ES-I3 (cell line): ENCODE measurements around the gene C6orf132.

Source experiments
- H3K36me3 ChIP-seq: 2 replicates; pipeline ENCODE4 v1.6.1; 2013; ENCODE audit warnings: mild to moderate bottlenecking, low read length, control low read depth, moderate library complexity; ENCODE audit not compliant: insufficient read depth
- H3K4me1 ChIP-seq: 2 replicates; pipeline ENCODE4 v1.6.1; 2013; ENCODE audit warnings: mild to moderate bottlenecking, control low read depth, low read length; ENCODE audit not compliant: insufficient read depth
- H3K9ac ChIP-seq: 2 replicates; pipeline ENCODE4 v1.6.1; 2013; ENCODE audit warnings: low read depth, mild to moderate bottlenecking, low read length, moderate library complexity
- H3K9me3 ChIP-seq: 2 replicates; pipeline ENCODE4 v1.6.1; 2013; ENCODE audit warnings: mild to moderate bottlenecking, low read length, moderate library complexity; ENCODE audit not compliant: control insufficient read depth, insufficient read depth

The C6orf132 gene

GRCh38 chr6:42075159-42075838 is 67.1 kb downstream of the C6orf132 start:
- no peaks in the 10 kb centered on the region for H3K9me3 ChIP-seq
- no peaks in the 10 kb centered on the region for H3K4me1 ChIP-seq
- no peak overlapping the region for H3K9ac ChIP-seq
- H3K36me3 ChIP-seq: peaks cover 3% of the 10 kb centered on the region; the same call in 1 of the 2 replicates

GRCh38 chr6:42073287-42073686 is 69.1 kb downstream of the C6orf132 start:
- H3K9me3 ChIP-seq: no peaks in the 10 kb centered on the region
- no peak overlapping the region for H3K9ac ChIP-seq
- H3K36me3 ChIP-seq: peaks cover 4% of the 10 kb centered on the region; the same call in 1 of the 2 replicates
- no peaks in the 10 kb centered on the region for H3K4me1 ChIP-seq

GRCh38 chr6:42071881-42072583 is 70.4 kb downstream of the C6orf132 start:
- no peaks in the 10 kb centered on the region for H3K9me3 ChIP-seq
- peaks cover 8% of the 10 kb centered on the region for H3K36me3 ChIP-seq
- no peaks in the 10 kb centered on the region for H3K4me1 ChIP-seq
- no peak overlapping the region for H3K9ac ChIP-seq

- Histone ChIP-seq H3K9me3 (no peaks in the 10 kb centered on the region), H3K9ac (no peak overlapping the region), H3K4me1 (no peaks in the 10 kb centered on the region), H3K36me3 (peaks cover 17% of the 10 kb centered on the region)
Observed at GRCh38 chr6:42068872-42069522, 73.4 kb downstream of the C6orf132 start.

- H3K4me1 ChIP-seq: no peaks in the 10 kb centered on the region
- no peaks in the 10 kb centered on the region for H3K9me3 ChIP-seq
- H3K9ac ChIP-seq: no peak overlapping the region
- H3K36me3 ChIP-seq: peaks cover 17% of the 10 kb centered on the region
Observed at GRCh38 chr6:42068173-42068572, 74.2 kb downstream of the C6orf132 start.

GRCh38 chr6:42066156-42066675 is 76.2 kb downstream of the C6orf132 start:
- H3K9me3 ChIP-seq: no peaks in the 10 kb centered on the region
- H3K36me3 ChIP-seq: peaks cover 17% of the 10 kb centered on the region
- H3K9ac ChIP-seq: no peak overlapping the region

GRCh38 chr6:42059743-42060142 is 82.7 kb downstream of the C6orf132 start:
- Histone ChIP-seq H3K4me1 (no peaks in the 10 kb centered on the region), H3K36me3 (peaks cover 5% of the 10 kb centered on the region), H3K9me3 (no peaks in the 10 kb centered on the region; the same call in none of the 2 replicates), H3K9ac (no peak overlapping the region)

More at GRCh38 chr6:42066156-42066675, 76.2 kb downstream of the C6orf132 start:
- no peaks in the 10 kb centered on the region for H3K4me1 ChIP-seq

GRCh38 chr6:42053601-42054000 is 88.8 kb downstream of the C6orf132 start:
- H3K4me1 ChIP-seq: peaks cover 5% of the 10 kb centered on the region
- peaks cover 3% of the 10 kb centered on the region for H3K36me3 ChIP-seq
- no peak overlapping the region for H3K9ac ChIP-seq
- H3K9me3 ChIP-seq: no peaks in the 10 kb centered on the region; the same call in 1 of the 2 replicates

GRCh38 chr6:42051268-42051653 is 91.2 kb downstream of the C6orf132 start:
- peaks cover 8% of the 10 kb centered on the region for H3K4me1 ChIP-seq
- H3K9me3 ChIP-seq: no peaks in the 10 kb centered on the region
- peak overlapping the region; percentile 100 for H3K9ac ChIP-seq
- peaks cover 3% of the 10 kb centered on the region; the same call in 1 of the 2 replicates for H3K36me3 ChIP-seq
